Right kidney (tissue), 1 donor: ENCODE results near the gene CDC23.
"Not testable (repeated sequence)": the region's sequence is repeated elsewhere in the genome, so short reads cannot be mapped to it uniquely, and the experiment has no call there.

ENCODE experiments used
- DNase-seq: peaks from one replicate; pipeline ENCODE4 v3.0.0-alpha.2; 2016

The CDC23 gene

DNA sequence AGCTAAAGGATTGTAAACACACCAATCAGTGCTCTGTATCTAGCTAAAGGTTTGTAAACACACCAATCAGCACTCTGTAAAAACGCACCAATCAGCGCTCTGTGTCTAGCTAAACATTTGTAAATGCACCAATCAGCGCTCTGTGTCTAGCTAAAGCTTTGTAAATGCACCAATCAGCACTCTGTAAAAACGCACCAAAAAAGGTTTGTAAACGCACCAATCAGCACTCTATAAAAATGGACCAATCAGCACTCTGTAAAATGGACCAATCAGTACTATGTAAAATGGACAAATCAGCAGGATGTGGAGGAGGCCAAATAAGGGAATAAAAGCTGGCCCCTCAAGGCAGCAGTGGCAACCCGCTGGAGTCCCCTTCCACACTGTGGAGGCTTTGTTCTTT, 69.5 kb downstream of the CDC23 start:
- DNase-seq, result not testable (repeated sequence)

DNA sequence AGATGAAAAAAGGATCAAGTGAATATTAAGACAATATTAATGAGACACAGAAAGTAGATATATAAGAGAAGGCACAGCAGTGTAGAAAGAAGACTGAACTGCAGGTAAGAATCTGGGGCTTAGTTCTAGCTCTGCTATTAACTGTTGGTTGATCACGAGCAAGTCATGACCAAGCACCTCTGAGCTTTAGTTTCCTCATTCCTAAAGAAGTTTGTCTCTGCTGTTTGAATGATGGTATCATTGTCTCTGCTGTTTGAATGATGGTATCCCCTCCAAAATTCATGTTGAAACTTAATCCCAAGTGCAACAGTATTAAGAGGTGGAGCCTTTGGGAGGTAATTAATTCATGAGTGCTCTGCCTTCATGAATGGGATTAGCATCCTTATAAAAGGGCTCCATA, 71.4 kb downstream of the CDC23 start:
- DNase-seq, result no peak

DNA sequence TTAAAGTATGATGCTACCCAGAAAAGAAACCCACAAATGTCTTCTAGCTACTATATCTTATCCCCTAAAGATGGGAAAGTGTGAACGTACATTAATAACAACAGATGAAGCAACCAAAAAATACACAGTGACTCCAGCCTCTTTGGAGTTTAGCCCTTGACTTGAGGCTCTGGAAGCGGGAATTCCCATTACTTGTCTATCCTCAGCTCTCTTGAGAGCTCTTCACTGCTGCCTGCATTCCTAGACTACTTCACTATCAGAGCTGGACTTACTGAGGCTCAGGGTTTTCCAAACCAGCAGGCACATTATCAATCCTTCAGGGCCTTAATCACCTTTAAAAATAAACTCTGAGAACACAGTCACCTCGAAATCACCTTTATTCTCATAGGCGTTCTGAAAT, 72.9 kb downstream of the CDC23 start:
- DNase-seq, result no peak

DNA sequence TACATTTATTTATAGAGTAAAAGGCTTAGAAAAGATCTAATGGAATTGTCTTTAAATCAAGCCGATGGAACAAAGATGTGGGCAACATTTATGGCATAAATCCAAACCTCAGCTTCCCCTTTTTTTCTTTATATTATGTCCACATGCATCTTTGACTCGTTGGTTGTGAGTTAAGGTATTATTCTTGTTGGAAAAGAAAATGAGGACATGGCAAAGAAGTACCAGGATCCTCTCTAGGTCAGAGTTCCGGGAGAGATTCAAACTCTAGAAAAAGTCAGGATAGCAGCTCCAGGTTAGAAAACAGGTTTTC, 73.4 kb downstream of the CDC23 start:
- no peak for DNase-seq

DNA sequence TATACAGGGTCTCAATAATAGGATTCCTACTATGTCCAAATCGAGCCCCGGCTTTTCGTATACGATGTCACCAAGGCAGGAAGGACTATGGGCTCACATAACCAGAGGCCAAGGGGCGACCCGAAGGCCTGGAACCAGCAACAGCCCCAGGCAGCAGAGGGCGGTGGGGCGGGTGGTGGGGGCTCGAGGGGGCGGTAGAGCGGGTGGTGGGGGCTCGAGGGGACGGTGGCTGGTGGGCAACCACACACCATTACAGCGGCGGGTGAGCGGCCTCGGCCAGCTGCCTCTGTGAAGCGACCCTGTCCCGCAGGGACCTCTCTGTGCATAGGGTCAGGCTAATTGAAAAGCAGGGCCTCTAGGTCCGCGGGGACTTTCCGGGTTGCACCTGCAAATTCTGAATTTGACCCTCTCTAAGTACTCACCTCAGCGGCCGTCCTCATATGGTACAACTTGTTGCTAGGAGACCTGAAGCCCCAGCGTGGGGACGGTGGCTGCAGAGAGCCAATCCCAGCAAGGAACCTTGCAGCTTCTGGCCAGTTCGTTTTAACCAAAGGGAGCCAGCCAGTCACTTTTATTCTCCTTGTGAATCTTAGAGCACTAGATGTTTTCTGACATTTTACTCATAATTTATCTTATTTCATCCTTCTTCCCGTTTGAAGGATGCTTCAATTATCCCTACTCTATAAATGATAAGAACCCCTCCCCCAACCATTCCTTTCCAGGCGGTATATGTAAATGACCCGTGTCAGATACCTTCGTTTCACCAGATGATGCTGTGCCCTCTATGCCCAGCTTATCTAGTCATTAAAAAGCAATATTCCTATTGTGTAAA, 74.0 kb downstream of the CDC23 start, which contains the start of gene NME5:
TSS of gene NME5 (minus strand) at position 480 of the 832 bp plus-strand sequence. CDS start 648 bp downstream, outside the sequence.
- peak; percentile 71 for DNase-seq
